ELR (cell line): Measurements from ENCODE around the gene OLA1.

Source experiments
- DNase-seq: peaks from one replicate; pipeline ENCODE4 v3.0.0-alpha.2; 2015; ENCODE audit warnings: low read depth

The OLA1 gene

DNA sequence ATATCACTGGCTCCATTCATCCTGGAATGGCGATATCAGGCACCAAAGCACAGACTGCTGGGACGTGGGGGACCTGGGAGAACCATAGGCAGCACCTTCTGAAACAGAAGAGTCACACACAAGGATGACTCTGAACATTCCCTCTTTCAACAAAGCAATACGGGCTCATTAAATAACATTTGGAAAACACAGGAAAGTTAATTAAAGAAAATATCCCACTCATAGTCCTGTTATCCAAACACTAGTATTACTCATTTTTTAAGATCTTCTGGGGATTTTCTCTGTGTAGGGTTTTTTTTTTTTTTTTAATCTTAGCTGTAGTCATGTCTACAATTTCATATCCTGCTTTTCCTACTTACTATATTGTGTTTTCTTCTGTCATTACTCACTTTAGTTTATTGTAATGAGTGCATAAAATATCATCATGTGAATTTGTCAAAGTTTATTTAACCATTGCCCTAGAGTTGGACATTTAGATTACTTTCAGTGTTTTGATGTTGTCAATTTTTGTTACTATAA is 213.2 kb downstream of the OLA1 start:
- no peak for DNase-seq

- DNase-seq = no peak
These were observed 215.2 kb downstream of the OLA1 start for GRCh38 chr2:174033163-174033550.

DNA sequence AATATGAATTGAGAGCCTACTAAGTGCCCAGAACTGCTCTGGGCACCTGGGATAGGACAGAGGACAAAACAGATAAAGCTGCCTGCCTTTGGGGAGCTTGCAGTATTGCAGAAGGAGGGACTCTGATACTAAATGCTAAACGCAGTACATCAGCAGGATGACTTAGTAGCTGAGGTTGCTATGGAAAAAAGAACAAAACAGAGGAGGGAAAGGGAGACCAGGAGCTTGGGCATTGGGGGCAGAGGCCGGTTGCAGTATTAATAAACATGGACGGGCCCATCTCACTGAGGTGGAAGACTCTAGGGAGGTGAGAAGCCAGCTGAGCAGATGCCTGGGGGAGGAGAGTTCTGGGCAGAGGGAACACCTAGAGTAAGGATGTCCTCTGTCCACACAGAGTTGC is 217.1 kb downstream of the OLA1 start:
- no peak for DNase-seq

GRCh38 chr2:174028935-174029334 is 219.4 kb downstream of the OLA1 start:
- DNase-seq = no peak

GRCh38 chr2:174027956-174028355 is 220.4 kb downstream of the OLA1 start:
- DNase-seq = no peak

DNA sequence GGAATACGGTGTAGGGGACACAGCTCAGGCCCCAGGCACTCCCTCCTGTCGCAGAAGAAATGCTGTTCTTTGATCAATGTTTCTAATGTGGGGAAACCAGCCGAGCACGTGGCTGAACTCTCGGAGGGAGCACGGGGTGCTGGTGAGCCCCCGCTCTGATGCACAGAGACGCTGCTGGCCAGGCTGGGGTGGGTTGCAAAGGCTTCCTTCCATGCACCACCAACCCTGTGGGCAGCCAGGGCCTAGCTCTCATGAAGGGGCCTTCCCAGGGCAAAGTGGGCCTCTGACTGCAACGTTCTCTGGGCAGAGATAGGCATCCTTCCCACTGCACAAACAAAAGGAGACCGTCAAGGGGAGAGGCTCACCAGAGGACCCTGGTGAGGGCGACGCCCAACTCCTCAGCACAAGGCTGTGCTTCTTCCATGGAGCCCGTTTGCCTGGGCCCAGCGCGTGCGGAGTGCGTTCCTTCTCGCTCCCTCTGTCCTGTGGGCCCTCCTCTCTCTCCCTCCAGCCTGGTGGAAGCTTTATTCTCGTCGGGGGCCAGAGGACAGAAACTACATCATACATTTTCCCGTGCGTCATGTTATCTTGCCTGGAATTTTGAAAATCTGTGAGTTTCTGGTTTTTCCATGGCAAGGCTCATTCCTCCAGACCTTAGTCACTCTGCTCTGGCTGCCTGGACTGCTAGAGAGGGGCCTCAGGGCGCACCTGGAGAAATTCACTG is 222.0 kb downstream of the OLA1 start:
- DNase-seq = peak; percentile 80

DNA sequence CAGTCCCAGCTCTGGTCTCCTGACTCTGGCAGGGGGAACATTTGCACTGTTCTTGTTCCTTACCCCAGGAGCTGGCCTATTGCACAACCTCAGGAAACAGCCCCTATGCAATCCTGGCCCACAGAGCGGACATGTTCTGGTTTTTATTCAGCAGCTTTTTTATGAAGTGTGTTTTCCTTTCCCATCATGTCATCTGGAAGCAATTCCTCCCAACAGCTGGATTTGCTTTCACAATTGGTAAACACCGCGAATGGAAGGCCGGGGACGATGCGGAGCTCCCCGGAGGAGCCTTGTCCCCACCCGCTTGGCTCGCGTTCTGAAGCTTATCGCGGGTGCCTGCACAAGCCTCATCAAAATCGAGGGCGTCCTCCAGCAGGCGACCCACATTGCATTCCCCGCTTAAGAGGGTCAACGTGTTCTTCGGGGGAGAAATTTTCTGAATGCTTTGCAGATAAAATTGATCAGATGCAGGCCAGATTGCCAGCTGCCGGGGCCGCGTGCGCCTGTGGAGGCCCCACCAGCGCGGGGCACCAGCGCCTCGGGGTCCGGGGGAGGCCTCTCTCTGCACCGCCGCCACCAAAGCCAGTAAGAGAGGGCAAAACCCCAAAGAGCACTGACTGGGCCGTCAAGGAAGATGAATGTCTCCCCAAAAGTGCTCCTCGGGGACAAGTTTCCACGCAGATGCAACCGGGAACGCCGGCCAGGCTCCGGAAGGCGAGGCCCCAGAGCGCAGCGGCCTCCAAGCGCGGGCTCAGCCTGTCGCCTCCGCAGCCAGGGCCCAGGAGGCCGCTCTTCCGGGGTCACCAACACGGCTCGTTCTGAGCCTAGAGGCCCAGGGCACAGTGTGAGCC is 222.8 kb downstream of the OLA1 start:
- DNase-seq = no peak

DNA sequence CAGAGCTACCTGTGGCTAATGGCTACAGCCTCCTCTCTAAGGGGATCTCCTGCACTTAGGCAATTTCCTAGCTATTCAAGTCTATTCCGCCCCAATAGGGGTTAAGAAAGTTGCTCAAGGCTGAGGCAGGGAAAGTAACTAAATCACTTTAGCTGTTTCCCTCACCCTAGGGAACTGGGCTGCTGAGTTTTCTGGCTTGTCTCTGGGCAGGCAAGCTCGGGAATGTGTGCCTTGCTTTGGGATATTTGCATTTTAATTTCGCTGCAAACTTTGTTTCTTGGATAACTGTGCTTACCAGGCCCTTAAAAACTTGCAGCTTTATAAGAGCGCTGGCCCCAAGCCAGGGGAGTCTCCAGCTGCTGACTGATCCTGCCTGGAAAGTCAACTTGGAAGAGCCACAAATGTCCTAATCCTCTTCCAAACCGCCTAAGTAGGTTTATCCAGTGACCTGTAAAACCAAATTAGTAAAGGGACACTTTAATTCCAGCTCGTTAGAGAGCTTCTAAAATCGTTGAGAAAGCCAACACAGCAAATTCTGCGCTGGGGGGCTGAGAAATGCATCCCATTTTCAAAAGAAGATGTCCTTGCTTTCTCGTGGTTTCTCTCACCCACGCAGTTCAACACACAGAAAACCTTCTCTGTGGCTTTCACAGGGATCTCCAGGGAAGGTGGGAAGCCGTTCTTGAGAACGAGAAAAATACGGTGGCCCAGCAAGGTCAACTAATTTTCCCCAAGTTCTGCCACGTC is 223.6 kb downstream of the OLA1 start:
- no peak for DNase-seq

- DNase-seq = peak; percentile 82
These were observed 224.5 kb downstream of the OLA1 start for GRCh38 chr2:174023591-174024523.
